RKO (cell line): Measurements from ENCODE around the gene TTLL3.
A peak's percentile ranks its signal among the peaks of the same experiment; 100 is the strongest.

Experiments used
- DNase-seq: peaks from one replicate; pipeline ENCODE4 v3.0.0-alpha.2; 2016; ENCODE audit warnings: low spot score

TTLL3 gene

GRCh38 chr3:9807981-9808344 is 2.1 kb upstream of the TTLL3 start:
- no peak for DNase-seq

- DNase-seq: peak; percentile 80
Measured at GRCh38 chr3:9808345-9809037, 1.6 kb upstream of the TTLL3 start.

GRCh38 chr3:9809239-9809614 is 835 bp upstream of the TTLL3 start:
- no peak for DNase-seq

GRCh38 chr3:9810433-9810770 is 340 bp downstream of the TTLL3 start:
- no peak for DNase-seq

GRCh38 chr3:9810846-9811245 is 784 bp downstream of the TTLL3 start:
- no peak for DNase-seq

- DNase-seq: no peak
Measured at GRCh38 chr3:9812870-9813483, 2.9 kb downstream of the TTLL3 start.

- DNase-seq: no peak
Measured at GRCh38 chr3:9815986-9816385, 5.9 kb downstream of the TTLL3 start.

- DNase-seq: no peak
Measured at GRCh38 chr3:9817436-9817835, 7.4 kb downstream of the TTLL3 start.

GRCh38 chr3:9818666-9819335 is 8.7 kb downstream of the TTLL3 start:
- no peak for DNase-seq

- DNase-seq: no peak
Measured at GRCh38 chr3:9820543-9820942, 10.5 kb downstream of the TTLL3 start.

- DNase-seq: peak; percentile 55
Measured at GRCh38 chr3:9820946-9821345, 10.9 kb downstream of the TTLL3 start.

- DNase-seq: no peak
Measured at GRCh38 chr3:9825451-9826040, 15.5 kb downstream of the TTLL3 start.

GRCh38 chr3:9826815-9827573 is 16.9 kb downstream of the TTLL3 start:
- no peak for DNase-seq

GRCh38 chr3:9828801-9829755 is 19.0 kb downstream of the TTLL3 start:
- DNase-seq: no peak

- DNase-seq: no peak
Measured at GRCh38 chr3:9831253-9831652, 21.2 kb downstream of the TTLL3 start.

GRCh38 chr3:9833078-9833477 is 23.0 kb downstream of the TTLL3 start:
- no peak for DNase-seq

GRCh38 chr3:9834520-9835380 is 24.7 kb downstream of the TTLL3 start:
- DNase-seq: no peak

- no peak for DNase-seq
Measured at GRCh38 chr3:9837701-9838582, 27.9 kb downstream of the TTLL3 start.

GRCh38 chr3:9838856-9839255 is 28.8 kb downstream of the TTLL3 start:
- DNase-seq: no peak
